RPMI7951 (cell line): ENCODE data around the gene TMEM248. TPM values are rescaled to one million over a fixed set of nuclear protein-coding genes. Genes with fewer than 3 reads are reported as not detected.
"Not testable (repeated sequence)": the region's sequence is repeated elsewhere in the genome, so short reads cannot be mapped to it uniquely, and the experiment has no call there.

Experiments used
- DNase-seq: peaks from one replicate; pipeline ENCODE4 v3.0.0-alpha.2; 2012; ENCODE audit warnings: low read depth
- total RNA-seq: library from RNA; depleted of rRNA; stranded (reverse); fragments of >200 nt; shearing (Covaris generic); gene quantifications from 2 replicates; pipeline ENCODE4 v1.2.3, GENCODE V29; 2014; rRNA removed

Gene TMEM248
- total RNA-seq, 1 experiment from 2014 or later, result 120 TPM

GRCh38 chr7:67000601-67001258 lies 79.7 kb downstream of the TMEM248 start:
- peak; percentile 33 for DNase-seq

GRCh38 chr7:67004145-67004544 lies 83.1 kb downstream of the TMEM248 start:
- DNase-seq, result not testable (repeated sequence)

GRCh38 chr7:67006965-67007364 lies 85.9 kb downstream of the TMEM248 start:
- no peak for DNase-seq

Other genes with a start within 250 kb of the TMEM248 start
- 38.8 and 42.2 TPM in 2 replicates for gene RABGEF1, start 180.5 kb upstream of the TMEM248 start, total RNA-seq
- gene SBDS, start 74.4 kb downstream of the TMEM248 start, total RNA-seq, result 112 and 124 TPM in 2 replicates
- gene TYW1, start 75.6 kb downstream of the TMEM248 start, total RNA-seq, result 10.9 and 11.9 TPM in 2 replicates